SU-DHL-6 (cell line): ENCODE data around the gene ARG2.
"Not testable (repeated sequence)": the region's sequence is repeated elsewhere in the genome, so short reads cannot be mapped to it uniquely, and the experiment has no call there.

Experiments
- H2AFZ ChIP-seq: fragments of 200-600 bp; sonication (generic); 2 replicates; pipeline ENCODE4 v1.6.1; 2014; ENCODE audit warnings: low read depth, mild to moderate bottlenecking, moderate library complexity, mixed read lengths, antibody characterized with exemption, low read length; ENCODE audit not compliant: severe bottlenecking
- H3F3A ChIP-seq: fragments of 200-600 bp; shearing (Covaris generic); 2 replicates; pipeline ENCODE4 v1.6.0; 2016; ENCODE audit warnings: antibody characterized with exemption, mild to moderate bottlenecking; ENCODE audit not compliant: insufficient read depth
- H3K27ac ChIP-seq: fragments of 200-600 bp; sonication (generic); 2 replicates; pipeline ENCODE4 v1.5.1; 2016; ENCODE audit warnings: low read depth, mild to moderate bottlenecking, low read length, moderate library complexity, mixed read lengths
- H3K27me3 ChIP-seq: fragments of 200-600 bp; sonication (generic), shearing (Covaris generic); 2 replicates; pipeline ENCODE4 v1.6.0; 2014; ENCODE audit warnings: mild to moderate bottlenecking, low read length
- H3K36me3 ChIP-seq: fragments of 200-600 bp; sonication (generic); 2 replicates; pipeline ENCODE4 v1.6.1; 2014; ENCODE audit warnings: mild to moderate bottlenecking, low read length, mixed read lengths
- H3K4me2 ChIP-seq: fragments of 300-600, 200-600 bp; shearing (Covaris generic), sonication (generic); 2 replicates; pipeline ENCODE4 v1.6.0; 2014; ENCODE audit warnings: low read length, low read depth, mild to moderate bottlenecking; ENCODE audit not compliant: poor library complexity, severe bottlenecking
- H3K4me3 ChIP-seq: fragments of 200-600 bp; sonication (generic); 2 replicates; pipeline ENCODE4 v1.5.1; 2014; ENCODE audit warnings: antibody characterized with exemption, low read length, mild to moderate bottlenecking, mixed read lengths; ENCODE audit not compliant: insufficient read depth, poor library complexity, severe bottlenecking
- H3K79me2 ChIP-seq: fragments of 200-600 bp; sonication (generic); 2 replicates; pipeline ENCODE4 v1.6.1; 2014; ENCODE audit warnings: mild to moderate bottlenecking, low read length, moderate library complexity; ENCODE audit not compliant: insufficient read depth
- H3K9ac ChIP-seq: fragments of 200-600 bp; sonication (generic); 2 replicates; pipeline ENCODE4 v1.7.0; 2014; ENCODE audit warnings: mild to moderate bottlenecking, low read length
- H3K9me2 ChIP-seq: fragments of 200-600 bp; sonication (generic); replicated peaks from 2 replicates; pipeline ENCODE4 v1.6.1; 2014; ENCODE audit warnings: low read length; ENCODE audit not compliant: insufficient read depth
- H3K9me3 ChIP-seq: fragments of 200-600 bp; sonication (generic); 2 replicates; pipeline ENCODE4 v1.6.1; 2014; ENCODE audit warnings: low read length, mixed read lengths; ENCODE audit not compliant: insufficient read depth
- H4K20me1 ChIP-seq: fragments of 200-600 bp; sonication (generic); 2 replicates; pipeline ENCODE4 v1.6.1; 2014; ENCODE audit warnings: low read depth, mild to moderate bottlenecking, antibody characterized with exemption, low read length, moderate library complexity, mixed read lengths
- EZH2phosphoT487 ChIP-seq: fragments of 200-600 bp; sonication (generic), shearing (Covaris generic); conservative IDR thresholded peaks from 2 replicates; pipeline ENCODE4 v1.6.1; 2018; ENCODE audit warnings: mild to moderate bottlenecking, antibody characterized with exemption, low read length, moderate library complexity, mixed read lengths
- TF ChIP-seq, protein P1 (sequence below): fragments of 200-600 bp; sonication (generic); IDR thresholded peaks from one replicate; pipeline ENCODE4 v1.5.1; 2017; ENCODE audit warnings: antibody characterized with exemption, mild to moderate bottlenecking, low read length, moderate library complexity; ENCODE audit not compliant: insufficient read depth, poor library complexity, severe bottlenecking

Gene ARG2

DNA sequence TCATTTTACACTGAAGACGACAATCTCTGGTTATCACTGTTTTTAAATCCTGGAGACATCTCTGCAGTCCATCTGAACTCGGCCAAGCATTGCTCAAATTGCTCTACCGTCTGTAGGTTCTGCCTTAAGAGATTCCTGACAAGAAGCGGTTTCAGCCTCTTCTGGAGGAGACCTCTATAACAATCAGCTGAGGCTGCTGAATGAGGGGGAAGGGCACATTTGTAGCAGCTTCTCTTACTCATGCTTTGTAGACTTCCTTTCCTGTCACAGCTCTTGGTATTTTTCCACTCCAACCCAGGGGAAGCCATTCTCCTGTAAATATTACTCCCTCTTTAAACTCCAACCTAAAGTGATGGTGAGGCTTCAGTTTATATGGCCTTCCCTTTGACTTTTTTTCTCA lies 3.0 kb downstream of the ARG2 start:
- Histone ChIP-seq H3K4me3 (no peak overlapping the region), H3F3A (peaks cover 10% of the 10 kb centered on the region; the same call in 1 of the 2 replicates), H3K27me3 (no peaks in the 10 kb centered on the region), H3K4me2 (no peak overlapping the region), H4K20me1 (no peaks in the 10 kb centered on the region), H2AFZ (no peak overlapping the region), H3K27ac (no peak overlapping the region), H3K36me3 (no peaks in the 10 kb centered on the region), H3K79me2 (no peaks in the 10 kb centered on the region), H3K9ac (no peak overlapping the region), H3K9me2 (no peaks in the 10 kb centered on the region), H3K9me3 (no peaks in the 10 kb centered on the region)
- TF ChIP-seq, protein P1, sequence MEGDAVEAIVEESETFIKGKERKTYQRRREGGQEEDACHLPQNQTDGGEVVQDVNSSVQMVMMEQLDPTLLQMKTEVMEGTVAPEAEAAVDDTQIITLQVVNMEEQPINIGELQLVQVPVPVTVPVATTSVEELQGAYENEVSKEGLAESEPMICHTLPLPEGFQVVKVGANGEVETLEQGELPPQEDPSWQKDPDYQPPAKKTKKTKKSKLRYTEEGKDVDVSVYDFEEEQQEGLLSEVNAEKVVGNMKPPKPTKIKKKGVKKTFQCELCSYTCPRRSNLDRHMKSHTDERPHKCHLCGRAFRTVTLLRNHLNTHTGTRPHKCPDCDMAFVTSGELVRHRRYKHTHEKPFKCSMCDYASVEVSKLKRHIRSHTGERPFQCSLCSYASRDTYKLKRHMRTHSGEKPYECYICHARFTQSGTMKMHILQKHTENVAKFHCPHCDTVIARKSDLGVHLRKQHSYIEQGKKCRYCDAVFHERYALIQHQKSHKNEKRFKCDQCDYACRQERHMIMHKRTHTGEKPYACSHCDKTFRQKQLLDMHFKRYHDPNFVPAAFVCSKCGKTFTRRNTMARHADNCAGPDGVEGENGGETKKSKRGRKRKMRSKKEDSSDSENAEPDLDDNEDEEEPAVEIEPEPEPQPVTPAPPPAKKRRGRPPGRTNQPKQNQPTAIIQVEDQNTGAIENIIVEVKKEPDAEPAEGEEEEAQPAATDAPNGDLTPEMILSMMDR, result no peak
- TF ChIP-seq EZH2phosphoT487, result no peak

DNA sequence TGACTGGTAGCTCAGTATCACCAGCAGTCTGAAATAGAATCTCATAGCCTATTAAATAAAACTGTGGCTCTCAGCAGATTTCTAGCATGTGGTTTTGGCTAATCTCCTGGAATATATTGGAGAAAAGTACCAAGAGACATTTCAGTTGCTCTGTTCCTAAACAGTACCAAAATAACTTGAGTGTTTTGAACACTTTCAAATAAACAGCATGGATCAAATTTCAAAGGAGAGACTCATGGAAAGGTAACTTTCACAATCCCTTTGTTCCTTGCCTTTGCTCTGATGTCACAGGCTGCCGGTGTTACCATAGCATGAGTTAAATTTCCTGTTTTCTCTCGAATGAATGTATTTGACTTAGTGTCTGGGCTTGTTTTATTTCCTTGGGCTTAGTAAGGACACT lies 3.4 kb downstream of the ARG2 start:
- Histone ChIP-seq H3K4me3 (no peak overlapping the region), H3K79me2 (no peaks in the 10 kb centered on the region), H3K9ac (no peak overlapping the region), H3K36me3 (no peaks in the 10 kb centered on the region), H2AFZ (no peak overlapping the region), H3K27me3 (no peaks in the 10 kb centered on the region), H3K27ac (no peak overlapping the region), H3K9me2 (no peaks in the 10 kb centered on the region), H3K4me2 (no peak overlapping the region), H3K9me3 (no peaks in the 10 kb centered on the region), H3F3A (peaks cover 10% of the 10 kb centered on the region; the same call in 1 of the 2 replicates), H4K20me1 (no peaks in the 10 kb centered on the region)
- TF ChIP-seq, protein P1, result no peak
- no peak for TF ChIP-seq EZH2phosphoT487

DNA sequence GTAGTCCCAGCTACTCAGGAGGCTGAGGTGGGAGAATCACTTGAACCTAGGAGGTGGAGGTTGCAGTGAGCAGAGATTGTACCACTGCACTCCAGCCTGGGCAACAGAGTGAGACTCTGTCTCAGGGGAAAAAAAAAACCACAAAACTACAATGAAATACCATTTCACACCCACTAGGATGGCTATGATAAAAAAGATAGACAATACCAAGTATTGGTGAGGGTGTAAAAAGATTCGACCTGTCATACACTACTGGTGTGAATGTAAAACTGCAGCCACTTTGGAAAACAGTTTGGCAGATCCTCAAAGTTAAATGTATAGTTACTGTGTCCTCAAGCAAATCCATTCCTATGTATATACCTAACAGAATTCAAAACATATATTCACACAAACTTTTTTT lies 6.4 kb downstream of the ARG2 start:
- not testable (repeated sequence) for H3K27ac ChIP-seq, H3K9ac ChIP-seq, H2AFZ ChIP-seq, H3K79me2 ChIP-seq, H3K9me3 ChIP-seq, H4K20me1 ChIP-seq, H3K27me3 ChIP-seq, H3K36me3 ChIP-seq, H3F3A ChIP-seq, H3K4me3 ChIP-seq, H3K4me2 ChIP-seq, H3K9me2 ChIP-seq

DNA sequence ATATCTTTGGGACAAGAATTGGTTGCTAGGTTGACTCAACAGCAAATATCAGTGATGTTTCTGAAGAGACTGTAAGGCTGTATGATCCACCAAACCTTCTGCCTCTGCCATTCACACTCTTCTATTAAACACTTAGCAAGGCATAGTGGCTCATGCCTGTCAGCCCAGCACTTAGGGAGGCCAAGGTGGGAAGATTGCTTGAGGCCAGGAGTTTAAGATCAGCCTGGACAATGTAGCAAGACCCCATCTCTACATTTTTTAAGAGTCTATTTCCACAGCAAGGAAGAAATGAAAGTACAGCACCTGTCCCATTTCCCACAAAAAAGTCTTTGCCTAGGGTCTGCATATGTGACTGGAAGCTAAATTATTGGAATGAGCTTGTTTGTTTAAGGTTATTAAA lies 7.8 kb downstream of the ARG2 start:
- H3K79me2 ChIP-seq, result no peaks in the 10 kb centered on the region
- no peaks in the 10 kb centered on the region for H3K9me3 ChIP-seq
- H3K9ac ChIP-seq, result no peak overlapping the region
- H3K4me2 ChIP-seq, result no peak overlapping the region
- H3K9me2 ChIP-seq, result no peaks in the 10 kb centered on the region
- H2AFZ ChIP-seq, result no peak overlapping the region
- no peaks in the 10 kb centered on the region for H3K27me3 ChIP-seq
- H3K36me3 ChIP-seq, result no peaks in the 10 kb centered on the region
- TF ChIP-seq, protein P1, result no peak
- no peak for TF ChIP-seq EZH2phosphoT487
- H3K27ac ChIP-seq, result no peak overlapping the region
- H3F3A ChIP-seq, result no peaks in the 10 kb centered on the region
- H4K20me1 ChIP-seq, result no peaks in the 10 kb centered on the region
- H3K4me3 ChIP-seq, result no peak overlapping the region
